DOHH2 (cell line): Measurements from ENCODE around the gene CALN1.

Experiments
- H3F3A ChIP-seq: fragments of 200-600 bp; sonication (generic), shearing (Covaris generic); 2 replicates; pipeline ENCODE4 v1.6.0; 2016; ENCODE audit warnings: antibody characterized with exemption, mild to moderate bottlenecking; ENCODE audit not compliant: control insufficient read depth, insufficient read depth
- H3K27ac ChIP-seq: fragments of 200-600 bp; sonication (generic); 2 replicates; pipeline ENCODE4 v1.5.1; 2014; ENCODE audit warnings: low read depth, mild to moderate bottlenecking, low read length, moderate library complexity
- H3K27me3 ChIP-seq: fragments of 200-600 bp; sonication (generic); 2 replicates; pipeline ENCODE4 v1.6.1; 2014; ENCODE audit warnings: mild to moderate bottlenecking, low read length, mixed read lengths; ENCODE audit not compliant: control insufficient read depth
- H3K36me3 ChIP-seq: fragments of 200-600 bp; sonication (generic); 2 replicates; pipeline ENCODE4 v1.6.1; 2014; ENCODE audit warnings: mild to moderate bottlenecking, low read length, moderate library complexity, mixed read lengths; ENCODE audit not compliant: control insufficient read depth
- H3K4me1 ChIP-seq: fragments of 200-600 bp; sonication (generic); 2 replicates; pipeline ENCODE4 v1.6.1; 2014; ENCODE audit warnings: mild to moderate bottlenecking, low read length, mixed read lengths; ENCODE audit not compliant: control insufficient read depth
- H3K4me2 ChIP-seq: fragments of 200-600 bp; sonication (generic); 2 replicates; pipeline ENCODE4 v1.6.0; 2014; ENCODE audit warnings: mild to moderate bottlenecking, low read length, moderate library complexity
- H3K4me3 ChIP-seq: fragments of 200-600 bp; sonication (generic); 2 replicates; pipeline ENCODE4 v1.5.1; 2014; ENCODE audit warnings: mild to moderate bottlenecking, low read length, mixed read lengths
- H3K79me2 ChIP-seq: fragments of 200-600 bp; sonication (generic); 2 replicates; pipeline ENCODE4 v1.6.1; 2014; ENCODE audit warnings: mild to moderate bottlenecking, low read length, mixed read lengths; ENCODE audit not compliant: control insufficient read depth
- H3K9me2 ChIP-seq: fragments of 200-600 bp; sonication (generic); replicated peaks from 2 replicates; pipeline ENCODE4 v1.6.1; 2014; ENCODE audit warnings: mild to moderate bottlenecking, low read length, mixed read lengths; ENCODE audit not compliant: control insufficient read depth
- H3K9me3 ChIP-seq: fragments of 200-600 bp; sonication (generic); 2 replicates; pipeline ENCODE4 v1.6.1; 2014; ENCODE audit warnings: antibody characterized with exemption, low read length, mixed read lengths; ENCODE audit not compliant: control insufficient read depth, insufficient read depth
- H4K20me1 ChIP-seq: fragments of 200-600 bp; sonication (generic); 2 replicates; pipeline ENCODE4 v1.6.0; 2014; ENCODE audit warnings: low read depth, mild to moderate bottlenecking, antibody characterized with exemption, low read length, moderate library complexity; ENCODE audit not compliant: control insufficient read depth, insufficient read depth
- CTCF ChIP-seq: fragments of 200-600 bp; sonication (generic); IDR thresholded peaks from one replicate; pipeline ENCODE4 v1.5.1; 2014; ENCODE audit warnings: antibody characterized with exemption, mild to moderate bottlenecking, low read depth, low read length; ENCODE audit not compliant: poor library complexity, severe bottlenecking
- EZH2phosphoT487 ChIP-seq: fragments of 200-600 bp; sonication (generic); IDR thresholded peaks from 2 replicates; pipeline ENCODE4 v1.6.1; 2017; ENCODE audit warnings: borderline replicate concordance, mild to moderate bottlenecking, antibody characterized with exemption, low read length, moderate library complexity, mixed read lengths

CALN1 gene

GRCh38 chr7:71766016-71766415, 646.1 kb downstream of the CALN1 start:
- no peak for TF ChIP-seq CTCF
- no peak for TF ChIP-seq EZH2phosphoT487
- Histone ChIP-seq H3K4me2 (no peak overlapping the region), H3K27me3 (no peaks in the 10 kb centered on the region), H3K36me3 (no peaks in the 10 kb centered on the region), H4K20me1 (no peaks in the 10 kb centered on the region), H3K27ac (no peak overlapping the region), H3K4me1 (no peaks in the 10 kb centered on the region), H3K79me2 (no peaks in the 10 kb centered on the region), H3F3A (no peaks in the 10 kb centered on the region), H3K9me2 (0 out of 2 replicates have a peak, but pooled peaks cover 2% of the 10 kb centered on the region), H3K9me3 (no peaks in the 10 kb centered on the region; the same call in 1 of the 2 replicates), H3K4me3 (no peak overlapping the region)

GRCh38 chr7:71761336-71761735, 650.8 kb downstream of the CALN1 start:
- no peaks in the 10 kb centered on the region; the same call in 1 of the 2 replicates for H3K9me3 ChIP-seq
- H3K36me3 ChIP-seq: no peaks in the 10 kb centered on the region
- no peaks in the 10 kb centered on the region for H3K9me2 ChIP-seq
- H3K27ac ChIP-seq: no peak overlapping the region
- H3K79me2 ChIP-seq: no peaks in the 10 kb centered on the region
- H3K4me3 ChIP-seq: no peak overlapping the region
- no peaks in the 10 kb centered on the region for H3K4me1 ChIP-seq
- H4K20me1 ChIP-seq: no peaks in the 10 kb centered on the region
- H3K27me3 ChIP-seq: no peaks in the 10 kb centered on the region
- H3K4me2 ChIP-seq: no peak overlapping the region
- no peaks in the 10 kb centered on the region for H3F3A ChIP-seq
- TF ChIP-seq EZH2phosphoT487: no peak
- no peak for TF ChIP-seq CTCF

- Histone ChIP-seq H3K36me3 (no peaks in the 10 kb centered on the region), H4K20me1 (no peaks in the 10 kb centered on the region), H3K79me2 (no peaks in the 10 kb centered on the region), H3K27me3 (no peaks in the 10 kb centered on the region), H3K4me3 (no peak overlapping the region), H3K27ac (no peak overlapping the region), H3K9me2 (no peaks in the 10 kb centered on the region), H3K4me2 (no peak overlapping the region), H3K4me1 (no peaks in the 10 kb centered on the region), H3K9me3 (no peaks in the 10 kb centered on the region; the same call in 1 of the 2 replicates), H3F3A (no peaks in the 10 kb centered on the region)
- no peak for TF ChIP-seq EZH2phosphoT487
- TF ChIP-seq CTCF: no peak
Measured at GRCh38 chr7:71754828-71755227, 657.3 kb downstream of the CALN1 start.
